Neural crest cell (in vitro differentiated cells): ENCODE data around the gene CCDC184. TPM values are rescaled to one million over a fixed set of nuclear protein-coding genes. Genes with fewer than 3 reads are reported as not detected.
A peak's percentile ranks its signal among the peaks of the same experiment; 100 is the strongest.

Experiments
- DNase-seq: peaks from one replicate; pipeline ENCODE4 v3.0.0; 2021; ENCODE audit warnings: low read depth, mixed read lengths, low spot score
- H3K27ac Mint-ChIP-seq: one replicate; pipeline ENCODE4 v1.8.0; 2021; ENCODE audit warnings: mild to moderate bottlenecking, mixed read lengths; ENCODE audit not compliant: unreplicated experiment
- H3K27me3 Mint-ChIP-seq: 2 replicates; pipeline ENCODE4 v1.8.0; 2021; ENCODE audit warnings: low read depth, mild to moderate bottlenecking, mixed read lengths
- H3K36me3 Mint-ChIP-seq: 2 replicates; pipeline ENCODE4 v1.8.0; 2021; ENCODE audit warnings: low read depth, mild to moderate bottlenecking, mixed read lengths
- H3K4me1 Mint-ChIP-seq: 2 replicates; pipeline ENCODE4 v1.8.0; 2021; ENCODE audit warnings: mixed read lengths
- H3K4me3 Mint-ChIP-seq: one replicate; pipeline ENCODE4 v1.8.0; 2021; ENCODE audit warnings: mild to moderate bottlenecking, mixed read lengths
- H3K9me3 Mint-ChIP-seq: 2 replicates; pipeline ENCODE4 v1.8.0; 2021; ENCODE audit warnings: mixed read lengths
- total RNA-seq: library from RNA; stranded (reverse); gene quantifications from 2 replicates; pipeline ENCODE4 v1.2.1, GENCODE V29; 2021
- TF ChIP-seq, protein P1 (sequence below): fragments of 200-600 bp; sonication (generic); conservative IDR thresholded peaks from 2 replicates; pipeline ENCODE4 v1.5.0; 2021; ENCODE audit warnings: antibody characterized with exemption, mild to moderate bottlenecking

The CCDC184 gene
- total RNA-seq, 1 donor from 2014 or later = 12.6 TPM

DNA sequence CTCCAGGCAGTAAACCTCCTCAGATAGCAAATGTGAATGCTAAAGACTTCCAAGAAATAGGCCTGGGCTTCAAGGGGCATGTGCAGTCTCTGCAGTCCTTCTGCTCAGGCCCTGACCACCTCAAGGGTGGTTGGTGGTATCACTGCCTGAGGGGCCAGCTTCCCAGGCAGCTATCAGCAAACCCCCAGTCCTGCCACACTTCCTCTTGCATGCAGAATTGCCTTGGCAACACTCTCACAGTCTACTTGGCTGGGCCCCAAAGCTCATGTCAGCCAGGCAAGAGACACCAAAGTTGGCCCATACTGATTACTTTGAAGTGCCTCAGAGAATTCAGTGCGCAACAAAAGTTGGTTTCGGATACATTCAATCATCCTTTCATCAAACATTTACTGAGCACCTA, 22.6 kb upstream of the CCDC184 start:
- Mint-ChIP-seq H3K27ac (no peak overlapping the region), H3K9me3 (no peaks in the 10 kb centered on the region), H3K4me3 (no peak overlapping the region), H3K27me3 (no peaks in the 10 kb centered on the region), H3K4me1 (peaks cover 30% of the 10 kb centered on the region), H3K36me3 (no peaks in the 10 kb centered on the region)
- TF ChIP-seq, protein P1, sequence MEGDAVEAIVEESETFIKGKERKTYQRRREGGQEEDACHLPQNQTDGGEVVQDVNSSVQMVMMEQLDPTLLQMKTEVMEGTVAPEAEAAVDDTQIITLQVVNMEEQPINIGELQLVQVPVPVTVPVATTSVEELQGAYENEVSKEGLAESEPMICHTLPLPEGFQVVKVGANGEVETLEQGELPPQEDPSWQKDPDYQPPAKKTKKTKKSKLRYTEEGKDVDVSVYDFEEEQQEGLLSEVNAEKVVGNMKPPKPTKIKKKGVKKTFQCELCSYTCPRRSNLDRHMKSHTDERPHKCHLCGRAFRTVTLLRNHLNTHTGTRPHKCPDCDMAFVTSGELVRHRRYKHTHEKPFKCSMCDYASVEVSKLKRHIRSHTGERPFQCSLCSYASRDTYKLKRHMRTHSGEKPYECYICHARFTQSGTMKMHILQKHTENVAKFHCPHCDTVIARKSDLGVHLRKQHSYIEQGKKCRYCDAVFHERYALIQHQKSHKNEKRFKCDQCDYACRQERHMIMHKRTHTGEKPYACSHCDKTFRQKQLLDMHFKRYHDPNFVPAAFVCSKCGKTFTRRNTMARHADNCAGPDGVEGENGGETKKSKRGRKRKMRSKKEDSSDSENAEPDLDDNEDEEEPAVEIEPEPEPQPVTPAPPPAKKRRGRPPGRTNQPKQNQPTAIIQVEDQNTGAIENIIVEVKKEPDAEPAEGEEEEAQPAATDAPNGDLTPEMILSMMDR = no peak
- DNase-seq = no peak

DNA sequence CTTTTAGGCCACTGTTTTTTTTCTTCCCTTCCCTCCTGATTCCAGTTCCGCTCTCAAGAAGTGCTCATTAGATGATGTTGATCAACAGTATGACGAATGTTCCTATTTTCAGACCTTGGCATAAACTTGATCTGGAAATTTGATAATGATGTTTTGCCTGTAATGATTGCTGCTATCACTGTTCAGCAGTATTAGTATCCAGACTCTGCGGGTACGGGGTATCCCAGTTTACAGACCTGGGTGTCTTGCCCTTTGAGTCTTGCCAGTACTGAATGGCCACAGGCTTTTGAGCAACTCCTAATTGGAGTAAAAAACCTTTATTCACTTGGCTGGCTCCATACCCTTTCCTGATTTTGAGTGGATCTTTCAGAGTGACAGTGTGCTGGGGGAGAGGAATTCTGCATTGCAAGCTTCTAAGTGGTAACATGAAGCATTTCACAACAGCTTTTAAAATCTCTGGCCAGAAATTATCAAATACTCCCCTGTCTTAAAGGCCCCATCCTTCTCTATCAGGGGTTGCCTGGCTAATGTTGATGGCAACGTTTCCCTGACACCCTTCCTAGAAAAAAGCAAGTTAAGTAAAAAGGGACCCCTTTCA, 20.2 kb upstream of the CCDC184 start:
- peaks cover 12% of the 10 kb centered on the region for H3K4me1 Mint-ChIP-seq
- TF ChIP-seq, protein P1 = no peak
- H3K4me3 Mint-ChIP-seq = no peak overlapping the region
- DNase-seq = no peak
- no peaks in the 10 kb centered on the region for H3K36me3 Mint-ChIP-seq
- H3K27me3 Mint-ChIP-seq = no peaks in the 10 kb centered on the region
- H3K9me3 Mint-ChIP-seq = no peaks in the 10 kb centered on the region
- H3K27ac Mint-ChIP-seq = no peak overlapping the region

DNA sequence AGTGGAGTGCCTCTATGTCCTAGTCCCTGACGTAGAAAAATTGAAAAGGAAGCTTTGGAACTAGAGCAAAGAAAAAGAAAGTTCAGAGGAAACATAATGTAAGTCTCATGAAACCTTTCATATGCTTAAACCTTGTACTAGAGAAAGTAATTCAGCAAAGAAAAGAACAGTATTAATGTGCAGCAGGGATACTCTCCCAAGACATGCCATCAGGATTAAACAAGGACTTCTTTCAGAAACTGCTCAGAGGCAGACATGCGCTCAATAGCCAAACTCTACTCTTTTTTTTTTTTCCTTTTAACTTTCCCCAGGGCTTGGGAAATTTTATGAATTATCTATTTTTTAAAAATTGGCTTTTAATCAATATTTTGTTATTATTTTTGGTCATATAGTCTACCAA, 19.0 kb upstream of the CCDC184 start:
- no peak for DNase-seq
- no peaks in the 10 kb centered on the region for H3K9me3 Mint-ChIP-seq
- H3K36me3 Mint-ChIP-seq = no peaks in the 10 kb centered on the region
- no peak overlapping the region for H3K27ac Mint-ChIP-seq
- TF ChIP-seq, protein P1 = no peak
- no peaks in the 10 kb centered on the region for H3K27me3 Mint-ChIP-seq
- H3K4me3 Mint-ChIP-seq = no peak overlapping the region
- peaks cover 12% of the 10 kb centered on the region for H3K4me1 Mint-ChIP-seq

DNA sequence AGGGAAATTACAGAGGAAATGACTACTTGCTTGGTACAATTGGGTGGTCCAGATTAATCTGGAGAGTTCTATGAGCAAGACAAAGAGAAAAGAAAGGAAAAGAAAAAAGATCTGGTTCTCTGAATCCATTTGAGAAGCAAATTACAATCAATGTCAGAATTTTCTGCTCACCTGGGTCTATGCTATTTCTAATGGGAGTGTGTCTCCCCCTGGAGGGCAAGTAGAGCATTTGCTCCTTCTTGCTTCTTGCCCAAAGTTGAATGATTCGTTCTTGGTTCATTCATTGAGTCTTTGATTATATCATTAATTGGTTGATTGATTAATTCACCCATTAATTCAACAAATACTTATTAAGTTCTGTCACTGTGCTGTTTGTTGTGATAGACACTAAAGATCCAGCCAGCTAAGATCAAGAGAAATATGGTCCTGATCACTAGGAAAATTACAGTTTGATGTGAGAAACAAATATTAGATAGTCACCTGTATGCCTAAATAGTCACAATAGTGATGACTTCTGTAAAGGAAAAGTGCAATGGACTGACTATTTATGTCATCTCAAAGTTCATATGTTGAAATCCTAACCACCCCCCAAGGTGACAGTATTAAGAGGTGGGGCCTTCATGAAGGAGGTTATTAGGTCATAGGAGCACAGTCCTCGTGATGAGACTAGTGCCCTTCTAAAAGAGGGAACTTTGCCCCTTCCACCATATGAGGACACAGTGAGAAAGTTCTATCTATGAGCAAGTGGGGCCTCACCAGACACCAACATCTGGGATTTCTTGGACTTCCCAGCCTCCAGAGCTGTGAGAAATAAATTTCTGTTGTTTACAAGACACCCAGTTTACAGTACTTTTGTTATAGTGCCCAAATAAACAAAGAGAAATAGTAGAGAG, 18.1 kb upstream of the CCDC184 start:
- no peaks in the 10 kb centered on the region for H3K36me3 Mint-ChIP-seq
- no peaks in the 10 kb centered on the region for H3K9me3 Mint-ChIP-seq
- peaks cover 12% of the 10 kb centered on the region for H3K4me1 Mint-ChIP-seq
- peak overlapping the region; percentile 36 for H3K27ac Mint-ChIP-seq
- DNase-seq = peak; percentile 52
- no peak overlapping the region for H3K4me3 Mint-ChIP-seq
- TF ChIP-seq, protein P1 = peak; percentile 98
- H3K27me3 Mint-ChIP-seq = no peaks in the 10 kb centered on the region

DNA sequence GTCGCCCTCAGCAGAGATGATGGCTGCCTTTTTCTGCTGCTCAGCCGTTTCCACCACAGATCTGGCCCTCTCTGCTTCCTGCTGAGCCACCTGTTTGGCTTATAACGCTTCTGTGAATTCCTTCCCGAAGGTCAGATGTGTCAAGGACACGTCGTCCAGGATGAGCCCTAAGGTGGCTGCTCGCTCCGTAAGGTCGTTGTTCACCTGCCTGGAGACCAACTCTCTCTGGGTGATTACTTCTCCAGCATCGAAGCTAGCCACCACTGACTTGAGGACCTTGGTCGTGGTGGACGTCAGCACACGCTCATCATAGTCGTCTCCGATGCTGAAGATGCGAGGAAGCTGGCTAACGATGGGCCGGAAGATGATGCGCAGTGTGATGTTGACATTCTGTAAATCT, 14.4 kb upstream of the CCDC184 start:
- Mint-ChIP-seq H3K9me3 (no peaks in the 10 kb centered on the region), H3K36me3 (no peaks in the 10 kb centered on the region), H3K27me3 (no peaks in the 10 kb centered on the region), H3K27ac (no peak overlapping the region), H3K4me1 (peaks cover 7% of the 10 kb centered on the region), H3K4me3 (no peak overlapping the region)
- DNase-seq = no peak
- TF ChIP-seq, protein P1 = no peak
